K562 (cell line): Measurements from ENCODE around the gene CDH7. TPM values are rescaled to one million over a fixed set of nuclear protein-coding genes. Genes with fewer than 3 reads are reported as not detected.

Experiments
- ATAC-seq: fragments of 200-7000 bp; cut with Tn5 transposase; 3 replicates; pipeline ENCODE4 v1.9.1; 2020; ENCODE audit warnings: moderate library complexity
- BruUV-seq: library from RNA; stranded (reverse); fragments of 400-500 nt; replicated peaks from 2 replicates; lab custom pipeline; 2021; lab: Mats Ljungman, UMichigan
- CTCF ChIA-PET: fragments of 300-600 bp; formaldehyde crosslinking; extraction: SDS; loops from one replicate; lab custom pipeline; 2021; ENCODE audit warnings: low intra/inter-chr PET ratio; lab: Yijun Ruan, JAX
- POLR2A ChIA-PET: fragments of 300-600, 350-650 bp; sonication (Branson Sonifier 250); formaldehyde crosslinking; extraction: SDS; loops from one replicate; lab custom pipeline; 2021; ENCODE audit warnings: antibody characterized with exemption, inconsistent platforms; lab: Yijun Ruan, JAX
- DNase-seq, 4 experiments: peaks; one replicate each; pipeline versions ENCODE4 v3.0.0 to v3.0.0-alpha.2; 2011 to 2018; ENCODE audit warnings: low spot score in 3 of 4, mixed read lengths in 3 of 4; ENCODE audit errors: extremely low read depth in 1 of 4
- FAIRE-seq: peaks from 2 replicates; lab custom pipeline; 2011; peaks lifted over from hg19 to GRCh38; lab: Jason Lieb, UNC
- H2AFZ ChIP-seq: 2 replicates; pipeline ENCODE4 v1.6.0; 2011; ENCODE audit warnings: low read depth, low read length, control low read depth, inconsistent platforms
- H3K27ac ChIP-seq: fragments of 200-600 bp; 3 replicates; pipeline ENCODE4 v1.8.0; 2011; ENCODE audit warnings: low read depth, mild to moderate bottlenecking, control low read depth, inconsistent platforms, low read length, moderate library complexity, mixed read lengths; ENCODE audit errors: extremely low read depth
- H3K27me3 ChIP-seq, 2 experiments: fragments of 300-600 bp in 1 of 2; 2 replicates in 1 of 2; 3 replicates in 1 of 2; pipeline versions ENCODE4 v1.6.0 to v1.8.0; 2011; ENCODE audit warnings: inconsistent platforms in 2 of 2, low read length in 2 of 2, mild to moderate bottlenecking in 1 of 2, mixed read lengths in 1 of 2, moderate library complexity in 1 of 2; ENCODE audit not compliant: control insufficient read depth in 2 of 2, insufficient read depth in 2 of 2
- H3K36me3 ChIP-seq: fragments of 300-600 bp; 3 replicates; pipeline ENCODE4 v1.8.0; 2011; ENCODE audit warnings: mild to moderate bottlenecking, low read length, inconsistent platforms; ENCODE audit not compliant: control insufficient read depth, insufficient read depth
- H3K4me1 ChIP-seq, 2 experiments: fragments of 200-600 bp in 1 of 2; replicated peaks in 1 of 2; 2 replicates in 1 of 2; 3 replicates in 1 of 2; pipeline versions ENCODE4 v1.5.1 to v1.8.0; 2011; ENCODE audit warnings: inconsistent platforms in 2 of 2, low read length in 2 of 2, mild to moderate bottlenecking in 1 of 2, mixed read lengths in 1 of 2, moderate library complexity in 1 of 2; ENCODE audit not compliant: control insufficient read depth in 2 of 2, insufficient read depth in 2 of 2
- H3K4me2 ChIP-seq: 2 replicates; pipeline ENCODE4 v1.6.1; 2011; ENCODE audit warnings: low read length, control low read depth, inconsistent platforms, mixed read lengths; ENCODE audit not compliant: insufficient read depth
- H3K4me3 ChIP-seq: fragments of 200-600 bp; sonication (generic), shearing (Covaris generic); 2 replicates; pipeline ENCODE4 v1.5.1; 2016; ENCODE audit warnings: control low read depth, inconsistent platforms
- H3K79me2 ChIP-seq: fragments of 200-600 bp; 3 replicates; pipeline ENCODE4 v1.8.0; 2011; ENCODE audit warnings: low read length, inconsistent platforms; ENCODE audit not compliant: control insufficient read depth, insufficient read depth
- H3K9ac ChIP-seq, 2 experiments: 2 replicates each; pipeline versions ENCODE4 v1.6.0 to v1.6.1; 2011; ENCODE audit warnings: low read depth in 2 of 2, low read length in 2 of 2, control low read depth in 1 of 2, inconsistent platforms in 1 of 2, mild to moderate bottlenecking in 1 of 2, mixed read lengths in 1 of 2; ENCODE audit not compliant: insufficient read depth in 1 of 2
- H3K9me1 ChIP-seq: one replicate; pipeline ENCODE4 v1.6.0; 2011; ENCODE audit warnings: inconsistent platforms, mild to moderate bottlenecking, low read length, moderate library complexity; ENCODE audit not compliant: control insufficient read depth, insufficient read depth
- H3K9me3 ChIP-seq: replicated peaks from 2 replicates; pipeline ENCODE4 v1.5.1; 2011; ENCODE audit warnings: low read depth, low read length, inconsistent platforms; ENCODE audit not compliant: control insufficient read depth, insufficient read depth
- H4K20me1 ChIP-seq: replicated peaks from 2 replicates; pipeline ENCODE4 v1.6.1; 2011; ENCODE audit warnings: low read length, inconsistent platforms, mixed read lengths; ENCODE audit not compliant: control insufficient read depth, insufficient read depth
- GTF3C2 ChIP-seq: IDR thresholded peaks from 3 replicates; pipeline ENCODE4 v1.6.1; 2011; ENCODE audit warnings: borderline replicate concordance, mild to moderate bottlenecking, moderate library complexity; ENCODE audit not compliant: insufficient read length; ENCODE audit errors: extremely low read depth
- IFI16 ChIP-seq: fragments of 250-450 bp; sonication (Bioruptor Pico); IDR thresholded peaks from 2 replicates; pipeline ENCODE4 v2.1.2; 2022; ENCODE audit warnings: mild to moderate bottlenecking, inconsistent platforms
- KAT8 ChIP-seq: fragments of 450-650 bp; IDR thresholded peaks from 2 replicates; pipeline ENCODE4 v1.6.1; 2016; ENCODE audit warnings: low read depth, mild to moderate bottlenecking
- PTTG1 ChIP-seq: fragments of 450-650 bp; IDR thresholded peaks from 2 replicates; pipeline ENCODE4 v1.6.1; 2016; ENCODE audit warnings: low read depth, mild to moderate bottlenecking, missing genetic modification characterization, missing compliant biosample characterization
- ZNF589 ChIP-seq: fragments of 200-800 bp; sonication (Bioruptor generic); IDR thresholded peaks from 2 replicates; pipeline ENCODE4 v1.6.1; 2016; ENCODE audit warnings: low read depth, missing genetic modification characterization, missing compliant biosample characterization
- ZNF695 ChIP-seq: fragments of 450-650 bp; formaldehyde crosslinking; IDR thresholded peaks from 2 replicates; pipeline ENCODE4 v1.4.0; 2020; ENCODE audit warnings: mild to moderate bottlenecking, moderate library complexity
- WGBS: fragments of 100-300 bp; shearing (Covaris generic); methylation state at CpG from one replicate; pipeline ENCODE4 v1.1.6; 2016; ENCODE audit warnings: low coverage, mixed read lengths; ENCODE audit not compliant: insufficient coverage; ENCODE audit errors: missing lambda C conversion rate; 5-methylcytosine and 5-hydroxymethylcytosine counted together
- in situ Hi-C: fragments of 300-500 bp; cut with MboI; formaldehyde crosslinking; loops from 4 replicates; pipeline ENCODE4 v1.15.0; 2018; ENCODE audit warnings: inconsistent platforms, mixed read lengths
- intact Hi-C: fragments of 100-400 bp; cut with micrococcal nuclease; formaldehyde crosslinking; loops from 2 replicates; pipeline ENCODE4 v1.14.2; 2022
- polyA plus RNA-seq, 8 experiments: library from polyadenylated mRNA; depleted of rRNA in 4 of 8; stranded (reverse) in 5 of 8; unstranded in 3 of 8; fragments of >200 nt; fragmentation: Nextera tagmentation in 2 of 8; fragmentation: Illumina TruSeq in 1 of 8; extraction: Ambion mirVana in 2 of 8; extraction: Trizol in 1 of 8; gene quantifications; 2 replicates each; pipeline versions ENCODE4 v1.2.1 to v1.2.3, GENCODE V29; 2011 to 2014; ENCODE audit warnings: inconsistent platforms in 1 of 8, missing spikeins in 1 of 8
- total RNA-seq, 7 experiments: library from RNA; depleted of rRNA in 6 of 7; stranded (reverse); fragments of >200 nt in 6 of 7; fragmentation: Illumina TruSeq in 2 of 7; extraction: Trizol in 2 of 7; gene quantifications; 2 replicates each; pipeline versions ENCODE4 v1.2.1 to v1.2.3, GENCODE V29; 2011 to 2021; ENCODE audit warnings: low replicate concordance in 1 of 7

The CDH7 gene
- total and polyA plus RNA-seq, 9 of the 15 experiments (the other 6 are each of a cell fraction or from before 2014, with no cell fraction given): 0.01 to 0.07 (median 0.05) TPM; not detected in 6

DNA sequence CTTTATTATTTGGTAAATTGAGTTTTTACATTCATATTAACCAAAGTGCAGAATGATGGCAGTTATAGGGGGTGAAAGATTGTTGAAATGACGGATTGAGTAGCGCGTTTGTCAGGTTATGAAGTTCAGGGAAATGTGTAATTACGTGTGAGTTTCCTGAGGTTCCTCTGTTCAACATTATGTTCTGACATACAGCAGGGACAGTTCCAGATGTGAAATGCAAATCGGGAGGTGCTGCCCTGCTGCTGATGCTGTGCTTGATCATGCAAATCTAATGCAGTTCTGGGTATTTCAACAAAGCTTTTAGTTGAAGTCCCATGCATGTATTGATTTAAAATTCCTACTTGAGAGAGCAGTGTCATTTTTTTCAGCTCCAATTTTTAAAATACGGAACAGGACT is 57.9 kb downstream of the CDH7 start:
- no peaks in the 10 kb centered on the region for H3K79me2 ChIP-seq
- in situ Hi-C loops (no loop called here), intact Hi-C loops (no loop called here)
- DNase-seq: no peak
- ChIA-PET CTCF (no interaction called here), POLR2A (no interaction called here)
- H3K27ac ChIP-seq: no peak overlapping the region
- H3K9me3 ChIP-seq: no peaks in the 10 kb centered on the region
- no peaks in the 10 kb centered on the region for H3K27me3 ChIP-seq
- no peak overlapping the region for H2AFZ ChIP-seq
- H3K36me3 ChIP-seq: no peaks in the 10 kb centered on the region
- H4K20me1 ChIP-seq: no peaks in the 10 kb centered on the region
- ATAC-seq: no peak
- no peak overlapping the region for H3K4me2 ChIP-seq
- no peaks in the 10 kb centered on the region for H3K9me1 ChIP-seq
- no peak overlapping the region for H3K9ac ChIP-seq
- TF ChIP-seq IFI16 (CRISPR knock-in tag) (no peak), GTF3C2 (no peak), PTTG1 (tag) (no peak), KAT8 (no peak), ZNF589 (no peak), ZNF695 (no peak)
- H3K4me1 ChIP-seq: no peaks in the 10 kb centered on the region
- BruUV-seq: no TSS peak
- FAIRE-seq: no peak
- WGBS: 4% methylated on average over 6 of the region's 6 CpGs
- no peak overlapping the region for H3K4me3 ChIP-seq
